ENCODE data around the gene ZBTB47.
A peak's percentile ranks its signal among the peaks of the same experiment; 100 is the strongest.

Gene ZBTB47

DNA sequence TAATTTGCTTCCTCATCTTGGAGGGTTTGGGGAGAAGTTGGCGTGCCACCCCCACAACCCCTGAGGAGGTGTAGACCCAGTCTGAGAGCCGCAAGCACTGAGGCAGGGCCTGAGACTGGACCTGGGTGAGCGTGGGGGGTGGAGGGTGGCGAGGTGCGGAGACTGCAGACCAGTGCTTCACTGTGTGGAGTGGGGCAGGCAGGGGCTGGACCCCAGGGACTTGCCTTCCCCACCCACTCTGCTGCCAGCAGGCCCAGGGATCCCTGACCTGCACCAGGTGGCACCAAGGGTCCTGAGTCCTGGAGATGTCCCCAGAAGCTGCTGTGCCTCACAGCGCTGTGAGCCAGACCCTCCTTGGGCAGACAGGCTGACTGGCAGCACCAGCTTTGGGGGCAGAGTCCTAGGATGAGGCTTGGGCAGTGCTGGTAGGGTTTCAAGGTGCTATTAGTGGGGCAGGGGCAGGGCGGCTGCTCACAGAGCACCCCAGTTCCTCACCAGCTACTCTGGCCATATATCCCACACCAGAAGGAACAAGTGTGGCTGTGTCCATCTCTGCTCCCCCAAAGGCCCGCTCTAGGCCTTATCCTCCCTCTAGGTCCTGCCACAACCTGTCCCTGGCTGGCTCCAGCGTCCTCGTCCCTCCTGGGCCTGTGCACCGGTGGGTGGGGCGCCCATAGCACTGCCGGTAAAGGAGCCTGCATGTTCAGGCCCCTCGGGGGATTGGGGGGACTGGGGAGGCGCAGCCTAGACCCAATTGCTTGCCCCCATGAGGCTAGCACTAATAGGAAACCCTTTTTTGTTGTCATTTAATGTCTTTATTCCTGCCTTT, 11.8 kb downstream of the ZBTB47 start:
- peak; percentile 13 for DNase-seq (ENCODE audit: low spot score)

DNA sequence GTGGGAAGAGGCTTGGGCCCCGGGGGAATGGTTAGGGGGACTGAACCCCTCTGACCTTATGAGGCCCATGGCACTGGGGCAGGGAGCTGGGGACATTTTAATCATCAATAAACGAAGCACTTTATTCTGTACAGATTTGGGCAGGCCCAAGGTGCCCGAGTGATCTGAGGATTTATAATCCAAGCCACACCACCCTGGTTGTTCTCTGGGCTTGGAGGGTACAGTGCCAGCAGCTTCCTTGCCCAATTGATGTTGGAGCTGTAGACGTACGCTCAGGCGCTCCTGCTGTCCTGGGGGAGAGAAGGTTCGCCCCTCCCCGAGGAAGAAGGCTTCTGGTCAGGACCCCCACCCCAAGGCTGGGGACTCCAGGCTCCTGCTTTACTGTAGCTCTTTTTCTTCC, 12.5 kb downstream of the ZBTB47 start:
- no peak for DNase-seq (ENCODE audit: low spot score)

DNA sequence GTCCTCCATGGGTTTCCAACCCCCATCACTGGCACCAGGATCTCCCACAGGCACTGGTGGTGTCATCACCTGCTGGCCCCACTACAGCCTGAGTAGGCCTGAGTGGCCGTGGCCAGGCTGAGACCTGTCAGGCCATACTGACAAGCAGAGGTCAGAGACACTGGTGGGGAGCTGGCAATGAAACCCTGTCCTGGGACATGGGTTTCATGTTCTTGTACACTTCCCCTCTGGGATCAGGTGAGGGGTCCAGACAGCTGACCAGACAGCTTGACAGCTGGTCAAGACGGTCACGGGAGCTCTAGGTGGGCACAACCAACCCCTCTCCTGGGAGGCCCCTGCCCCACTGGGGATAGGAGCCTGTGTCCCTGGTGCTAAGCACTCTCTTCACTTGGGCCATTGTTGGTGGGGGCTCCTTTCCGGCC, 13.1 kb downstream of the ZBTB47 start:
- DNase-seq (ENCODE audit: low spot score): no peak

DNA sequence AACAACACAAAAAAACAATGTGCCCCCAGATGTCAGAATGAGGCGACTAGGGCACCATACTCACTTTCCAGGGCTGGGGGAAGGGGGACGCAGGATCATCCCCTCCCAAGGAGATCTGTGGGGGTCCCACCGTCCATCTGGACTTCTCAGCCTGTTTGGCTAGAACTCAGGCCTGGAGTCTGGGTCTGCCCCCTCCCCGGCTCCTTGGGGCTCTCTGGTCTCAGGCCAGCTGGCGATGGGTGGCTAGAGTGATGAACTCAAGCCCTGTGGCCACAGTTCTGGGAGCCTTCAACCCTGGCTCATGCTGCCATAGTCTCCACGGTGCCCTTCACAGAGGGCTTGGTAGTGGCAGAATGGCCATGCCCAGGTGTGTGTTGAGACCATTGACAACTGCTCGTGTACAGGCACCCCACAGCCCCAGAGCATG, 13.6 kb downstream of the ZBTB47 start:
- DNase-seq (ENCODE audit: low spot score): peak; percentile 12

DNA sequence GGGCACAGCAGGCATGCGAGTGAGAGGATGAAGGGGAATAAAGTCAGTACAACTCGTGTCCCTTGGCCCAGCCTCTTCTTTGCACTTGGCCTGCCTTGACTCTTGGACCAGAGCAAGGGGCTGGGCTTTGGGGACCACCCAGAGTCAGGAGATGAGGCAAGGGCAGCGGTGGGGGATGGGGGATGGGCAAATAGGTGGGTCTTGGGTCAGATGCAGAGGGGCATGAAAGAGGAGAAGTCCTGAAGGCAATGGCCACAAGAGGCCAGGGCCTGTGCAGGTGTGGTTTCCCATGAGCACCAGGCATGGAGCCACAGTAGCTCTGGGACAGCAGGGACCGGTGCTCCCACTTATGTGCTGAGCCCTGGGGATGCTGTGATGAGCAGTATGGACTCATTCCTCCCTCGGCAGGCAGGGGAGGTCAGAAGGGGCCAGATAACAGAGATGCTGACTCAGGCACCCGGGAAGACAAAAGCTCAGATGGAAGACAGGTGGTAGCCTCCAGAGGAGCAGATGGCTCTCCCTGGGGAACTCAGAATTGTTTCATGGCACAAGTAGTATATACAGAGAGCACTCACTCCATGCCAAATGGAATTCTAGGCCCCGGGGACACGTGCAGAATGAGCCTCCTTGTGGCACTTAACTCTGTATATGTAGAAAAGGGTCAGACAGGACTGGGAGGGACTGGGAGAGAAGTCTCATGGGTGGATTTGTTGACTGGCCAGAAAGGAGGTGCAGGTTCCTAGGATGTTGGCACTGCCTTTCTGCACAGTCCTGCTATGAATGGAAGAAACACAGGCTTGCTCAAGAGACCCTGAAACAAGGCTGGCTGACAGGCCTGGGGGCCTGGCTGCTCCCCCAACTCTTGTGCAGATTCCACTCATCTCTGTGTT, 14.3 kb downstream of the ZBTB47 start:
- DNase-seq (ENCODE audit: low spot score): peak; percentile 12

DNA sequence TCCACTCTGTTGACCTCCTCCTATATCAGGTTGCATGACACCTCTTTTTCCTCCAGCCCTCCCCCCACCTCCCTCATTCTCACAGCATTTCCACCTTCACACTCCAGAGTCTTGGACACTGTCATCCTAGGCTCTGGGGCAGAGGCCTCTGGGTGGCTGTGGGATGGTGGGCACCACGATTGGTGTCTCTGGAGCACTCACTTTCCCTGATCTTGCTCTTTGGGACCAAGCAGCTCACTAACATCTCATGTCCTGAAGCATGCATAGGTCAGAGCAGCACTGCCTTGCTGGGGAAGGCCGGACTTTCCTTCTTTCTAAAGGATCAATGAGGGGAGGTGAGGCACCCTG, 14.9 kb downstream of the ZBTB47 start:
- DNase-seq (ENCODE audit: low spot score): no peak

DNA sequence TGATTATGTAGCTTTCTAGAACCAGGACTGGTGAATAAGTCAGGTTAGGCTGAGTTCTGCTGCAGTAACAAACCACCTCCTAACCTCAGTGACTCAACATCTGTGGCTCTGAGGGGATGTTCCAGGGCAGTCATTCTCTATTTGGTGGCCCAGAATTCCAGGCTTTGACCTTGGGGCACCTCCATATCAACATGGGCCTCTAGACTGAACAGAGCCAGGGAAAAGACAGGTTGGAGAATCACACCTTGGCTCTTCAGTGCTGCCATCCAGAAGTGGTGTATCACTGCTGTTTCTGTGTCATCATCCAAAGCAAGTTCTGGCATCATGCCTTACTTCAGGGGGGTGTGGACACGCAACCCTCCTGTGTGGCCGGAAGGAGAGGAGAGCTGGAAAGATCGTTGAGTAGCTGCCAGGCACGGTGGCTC, 15.3 kb downstream of the ZBTB47 start:
- peak; percentile 20 for DNase-seq (ENCODE audit: low spot score)

DNA sequence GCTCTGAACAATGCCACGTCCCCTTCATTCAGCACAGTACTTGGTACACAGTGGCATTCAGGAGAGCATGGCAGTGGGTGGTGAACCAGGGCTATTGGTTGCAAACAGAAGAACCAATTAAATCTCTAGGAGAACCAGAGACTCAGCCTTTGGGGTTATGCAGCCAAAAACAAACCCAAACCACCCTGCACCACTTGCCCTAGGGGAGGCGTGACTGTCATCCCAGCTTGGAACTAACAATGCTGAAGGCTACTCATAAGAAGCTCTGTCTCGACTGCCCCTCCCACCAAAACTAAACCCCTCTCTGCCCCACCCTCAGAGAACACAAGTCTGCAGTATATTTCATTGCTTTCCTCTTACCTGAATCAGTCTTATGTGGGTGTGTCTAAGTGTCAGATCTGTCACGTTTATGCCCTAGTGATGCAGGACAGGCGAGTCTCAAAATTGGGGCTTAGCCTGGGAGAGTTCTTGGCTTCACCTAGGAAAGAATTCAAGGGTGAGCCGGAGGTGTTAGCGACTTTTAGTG, 16.6 kb downstream of the ZBTB47 start:
- DNase-seq (ENCODE audit: low spot score): no peak

DNA sequence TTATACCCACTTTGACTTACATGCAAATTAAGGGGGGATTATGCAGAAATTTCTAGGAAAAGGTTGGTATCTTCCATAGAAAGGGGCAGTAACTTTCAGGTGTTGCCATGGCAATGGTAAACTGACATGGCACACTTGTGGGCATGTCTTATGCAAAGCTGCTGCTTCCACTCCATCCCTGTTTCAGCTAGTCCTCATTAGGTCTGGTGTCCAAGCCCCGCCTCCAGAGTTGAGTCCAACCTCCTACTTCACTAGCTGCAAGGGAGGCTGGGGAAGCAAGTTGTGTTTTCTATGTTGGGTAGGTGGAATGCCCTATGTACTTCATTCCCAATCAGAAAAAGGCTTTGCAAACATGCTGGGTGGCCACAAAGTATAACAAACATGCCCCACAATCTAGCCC, 17.2 kb downstream of the ZBTB47 start:
- no peak for DNase-seq (ENCODE audit: low spot score)

DNA sequence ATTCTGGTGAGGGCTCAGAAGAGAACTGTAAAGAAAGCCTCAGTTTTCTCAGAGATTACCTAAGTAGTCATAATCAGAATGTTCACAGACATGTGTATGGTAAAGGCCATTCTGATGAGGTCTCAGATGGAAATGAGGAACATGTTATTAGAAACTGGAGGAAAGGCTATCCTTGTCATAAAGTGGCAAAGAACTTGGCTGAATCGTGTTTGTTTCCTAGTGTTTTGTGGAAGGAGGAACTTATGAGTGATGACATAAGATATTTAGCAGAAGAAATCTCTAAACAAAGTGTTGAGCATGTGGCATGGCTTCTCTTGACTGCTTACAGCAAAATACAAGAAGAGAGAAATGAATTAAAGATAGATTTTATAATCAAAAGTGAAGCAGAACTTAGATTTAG, 19.0 kb downstream of the ZBTB47 start:
- no peak for DNase-seq (ENCODE audit: low spot score)

DNA sequence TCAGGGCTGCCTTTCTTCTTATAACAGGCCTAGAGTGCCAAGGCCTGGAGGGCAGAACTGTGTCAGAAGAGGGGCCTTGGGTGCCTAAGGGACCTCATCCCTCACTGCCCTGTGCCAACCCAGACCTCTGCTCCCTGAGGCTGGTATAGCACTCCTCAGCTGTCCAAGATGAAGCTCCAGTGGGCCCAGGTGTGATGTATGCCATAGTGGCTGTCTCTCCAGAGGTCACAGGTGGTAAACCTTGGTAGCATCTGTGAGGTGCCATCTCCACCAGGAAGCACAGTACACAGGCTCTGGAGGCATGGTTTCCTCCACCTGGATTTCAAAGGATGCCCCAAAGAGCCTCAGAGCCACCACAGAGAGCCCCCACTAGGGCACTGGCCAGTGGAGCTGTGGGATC, 19.6 kb downstream of the ZBTB47 start:
- DNase-seq (ENCODE audit: low spot score): no peak

DNA sequence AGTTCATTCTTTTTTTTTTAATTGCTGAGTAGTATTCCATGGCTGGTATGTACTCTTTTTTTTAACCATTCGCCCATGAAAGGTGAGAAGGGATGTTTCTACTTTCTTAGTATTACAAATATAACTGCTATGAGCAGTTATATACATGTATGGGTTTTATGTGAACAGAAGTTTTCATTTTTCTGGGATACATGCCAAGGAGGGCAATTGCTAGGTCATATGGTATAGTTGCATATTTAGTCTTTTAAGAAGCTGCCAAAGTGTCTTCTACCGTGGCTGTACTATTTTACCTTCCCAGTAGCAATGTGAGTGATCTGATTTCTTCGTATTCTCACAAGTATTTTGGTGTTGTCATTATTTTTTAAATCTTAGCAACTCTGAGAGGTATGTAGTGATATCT, 20.6 kb downstream of the ZBTB47 start:
- DNase-seq (ENCODE audit: low spot score): no peak

DNA sequence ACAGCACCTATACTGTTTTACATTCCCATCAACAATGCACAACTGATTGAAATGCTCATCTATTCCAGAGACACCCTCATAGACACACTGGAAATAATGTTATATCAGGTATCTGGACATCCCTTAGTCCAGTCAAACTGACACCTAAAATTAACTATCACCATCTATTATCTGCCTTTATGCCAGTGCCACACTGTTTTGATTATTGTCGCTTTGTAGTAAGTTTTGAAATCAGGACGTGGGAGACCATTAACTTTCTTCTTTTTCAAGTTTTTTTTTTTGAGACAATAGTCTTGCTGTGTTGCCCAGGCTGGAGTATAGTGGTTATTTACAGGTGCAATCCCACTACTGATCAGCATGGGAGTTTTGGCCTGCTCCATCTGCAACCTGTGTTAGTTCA, 22.4 kb downstream of the ZBTB47 start:
- DNase-seq (ENCODE audit: low spot score): no peak

DNA sequence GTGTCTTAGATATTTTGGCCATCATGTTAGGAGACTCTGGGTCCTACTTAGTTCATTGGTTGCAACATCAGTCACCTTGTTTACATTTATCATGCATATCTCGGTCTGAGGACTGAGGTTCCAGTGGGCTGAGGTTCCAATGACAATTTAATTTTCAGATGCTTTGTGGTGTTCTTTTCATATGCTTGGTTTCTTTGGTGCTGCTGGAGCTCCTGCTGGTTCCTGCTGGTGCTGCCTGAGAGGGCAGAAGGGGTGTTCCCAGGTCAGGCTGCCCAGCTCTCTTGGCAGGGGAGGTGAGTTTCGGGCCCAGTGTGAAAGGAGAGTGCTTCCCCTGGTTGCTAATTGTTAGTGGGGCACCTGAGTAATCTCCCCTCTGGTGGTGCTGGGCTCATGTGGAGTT, 24.9 kb downstream of the ZBTB47 start:
- DNase-seq (ENCODE audit: low spot score): no peak

DNA sequence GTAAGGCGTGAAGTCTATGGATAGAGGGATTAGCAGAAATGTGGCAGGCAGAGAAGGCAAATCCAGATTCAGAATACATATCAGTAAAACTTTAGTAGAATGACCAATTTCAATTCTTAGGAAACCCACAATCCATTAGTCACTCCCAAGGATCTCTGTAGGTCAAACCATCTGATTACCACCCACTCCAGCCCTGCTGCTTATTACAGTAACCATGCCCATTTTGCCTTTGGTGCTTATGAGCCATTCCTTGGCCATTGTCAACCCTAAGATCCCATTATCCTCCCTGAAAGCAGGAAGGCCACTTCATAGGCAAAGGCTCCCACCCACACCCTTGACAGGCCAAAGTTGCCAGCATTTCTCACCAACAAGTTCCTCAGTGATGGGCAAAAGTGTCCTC, 26.8 kb downstream of the ZBTB47 start:
- no peak for DNase-seq (ENCODE audit: low spot score)

DNA sequence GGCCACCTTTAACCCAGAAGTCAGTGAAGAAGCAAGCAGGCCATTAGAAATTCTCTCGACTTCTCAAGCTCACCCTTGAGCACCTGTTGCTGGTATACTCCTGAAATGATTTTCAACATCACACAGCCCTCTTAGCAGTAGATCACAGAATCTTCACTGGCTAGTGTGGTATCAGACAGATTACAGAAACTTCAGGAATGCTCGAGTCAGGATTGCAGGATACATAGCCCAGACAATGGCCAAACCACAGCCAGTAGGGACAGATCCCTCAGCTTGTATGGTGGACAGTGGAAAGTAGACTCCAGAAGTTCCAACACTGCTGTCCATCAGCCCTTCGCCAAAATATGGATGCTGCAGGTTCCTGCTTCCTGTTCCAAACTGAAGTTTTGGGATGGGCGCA, 27.3 kb downstream of the ZBTB47 start:
- no peak for DNase-seq (ENCODE audit: low spot score)

DNA sequence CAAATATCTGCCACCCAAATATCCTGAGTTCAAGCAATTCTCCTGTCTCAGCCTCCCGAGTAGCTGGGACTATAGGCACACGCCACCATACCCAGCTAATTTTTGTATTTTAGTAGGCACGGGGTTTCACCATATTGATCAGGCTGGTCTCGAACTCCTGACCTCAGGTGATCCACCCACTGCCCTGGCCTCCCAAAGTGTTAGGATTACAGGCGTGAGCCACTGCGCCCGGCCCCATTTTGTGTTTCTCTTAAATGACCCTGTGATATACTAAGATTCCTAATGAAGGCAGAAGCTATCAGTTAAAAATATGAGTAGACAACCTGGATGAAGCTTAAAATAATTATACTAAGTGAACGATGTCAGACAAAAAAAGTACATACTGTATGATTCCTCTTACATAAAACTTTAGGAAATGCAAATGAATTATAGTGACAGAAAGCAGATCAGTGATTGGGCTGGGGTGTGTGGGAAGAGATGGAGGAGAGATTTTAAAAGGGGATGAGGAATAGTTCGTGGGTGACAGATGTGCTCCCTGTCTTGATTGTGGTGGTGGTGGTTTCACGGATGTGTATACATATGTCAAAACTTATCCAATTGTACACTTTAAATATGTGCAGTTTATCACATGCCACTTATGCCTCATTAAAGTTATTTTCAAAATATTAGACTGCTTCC, 28.0 kb downstream of the ZBTB47 start:
- no peak for DNase-seq (ENCODE audit: low spot score)

DNA sequence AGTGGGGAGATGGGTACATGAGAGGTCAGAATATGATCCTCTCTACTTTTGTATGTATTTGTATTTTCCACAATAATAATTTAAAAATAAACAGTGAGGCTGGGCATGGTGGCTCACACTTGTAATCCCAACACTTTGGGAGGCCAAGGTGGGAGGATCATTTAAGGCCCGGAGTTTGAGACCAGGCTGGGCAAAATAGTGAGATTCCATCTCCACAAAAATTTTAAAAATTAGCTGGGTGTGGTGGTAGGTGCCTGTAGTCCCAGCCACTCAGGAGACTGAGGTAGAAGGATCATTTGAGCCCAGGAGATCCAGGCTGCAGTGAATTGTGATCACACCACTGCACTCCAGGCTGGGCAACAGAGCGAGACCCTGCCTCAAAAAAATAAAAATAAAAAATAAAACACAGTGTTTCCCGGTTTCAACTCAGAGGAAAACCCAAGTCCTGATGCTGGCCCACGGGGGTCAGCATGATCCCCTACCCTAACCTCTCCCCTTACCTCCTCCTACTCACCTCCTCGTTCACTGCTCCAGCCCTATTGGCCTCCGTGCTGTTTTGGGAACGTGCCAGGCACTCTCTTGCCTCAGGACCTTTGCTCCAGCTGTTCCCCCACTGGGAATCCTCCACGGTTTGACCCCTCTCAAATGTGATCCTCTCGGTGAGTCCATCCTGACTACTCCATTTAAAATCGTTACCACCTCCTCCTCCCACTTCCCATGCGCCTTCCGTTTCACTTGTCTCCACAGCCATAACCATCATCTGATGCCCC, 29.0 kb downstream of the ZBTB47 start:
- no peak for DNase-seq (ENCODE audit: low spot score)

DNA sequence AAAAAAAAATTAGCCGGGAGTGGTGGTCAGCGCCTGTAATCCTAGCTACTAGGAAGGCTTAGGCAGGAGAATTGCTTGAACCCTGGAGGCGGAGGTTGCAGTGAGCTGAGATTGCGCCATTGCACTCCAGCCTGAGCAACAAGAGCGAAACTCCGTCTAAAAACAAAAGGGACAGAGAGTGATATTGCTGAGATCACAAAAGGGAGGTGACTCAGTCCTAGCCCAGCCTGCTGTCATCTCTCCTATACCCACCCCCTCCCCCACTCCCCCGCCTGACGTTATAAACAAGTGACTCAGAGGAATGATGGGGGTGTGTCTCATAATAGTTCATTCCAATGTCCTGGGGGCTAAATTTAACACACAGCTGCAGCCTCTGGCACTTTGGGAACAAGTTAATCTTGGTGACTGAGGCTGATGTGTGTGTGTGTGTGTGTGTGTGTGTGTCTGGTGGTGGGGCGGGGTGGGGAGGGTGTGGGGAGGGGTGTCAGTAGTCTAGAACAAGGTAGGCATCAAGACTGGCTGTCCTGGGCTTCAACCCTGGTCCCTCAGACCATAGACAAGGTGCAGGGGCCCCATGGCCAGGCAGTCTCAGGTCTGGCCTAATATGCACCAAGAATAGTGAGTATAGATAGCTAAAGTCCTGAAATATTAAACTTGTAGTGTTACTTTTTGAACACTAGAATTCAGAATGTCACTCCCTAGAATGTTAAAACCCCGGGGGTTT, 30.5 kb downstream of the ZBTB47 start:
- DNase-seq (ENCODE audit: low spot score): peak; percentile 97

DNA sequence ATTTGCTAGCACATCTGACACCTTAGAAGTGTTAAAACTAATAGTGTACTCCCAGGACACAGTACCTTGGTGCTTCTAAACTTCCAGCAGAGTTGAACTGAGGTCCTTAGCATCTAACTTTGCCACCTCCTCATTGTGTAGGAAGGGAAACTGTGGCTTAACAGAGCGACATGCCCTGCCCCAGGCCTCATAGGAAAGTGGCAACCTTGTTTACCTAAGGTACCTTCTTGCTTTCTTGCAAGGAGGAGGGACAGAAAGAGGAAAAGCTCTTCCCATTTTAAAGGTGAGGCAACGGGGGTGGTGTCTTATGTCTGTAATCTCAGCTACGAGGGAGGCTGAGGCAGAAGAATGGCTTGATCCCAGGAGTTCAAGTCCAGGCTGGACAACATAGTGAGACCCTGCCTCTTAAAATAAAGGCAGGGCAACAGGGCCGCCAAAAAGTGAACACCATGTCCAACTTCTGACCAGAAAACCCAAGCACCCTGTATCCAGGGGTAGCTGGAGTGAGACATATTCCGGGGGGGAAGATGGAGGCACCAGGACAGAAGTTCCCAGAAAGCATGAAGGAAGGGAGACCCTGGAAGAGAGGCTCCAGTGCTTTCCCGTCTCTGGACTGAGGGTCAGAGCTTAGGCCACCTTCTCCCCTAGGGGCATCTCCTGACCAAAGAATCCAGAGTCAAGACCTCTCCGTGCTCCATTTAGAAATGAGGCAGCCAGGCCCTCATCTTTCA, 31.3 kb downstream of the ZBTB47 start:
- DNase-seq (ENCODE audit: low spot score): no peak
